Gastrocnemius medialis (tissue), 4 donors: ENCODE data around the gene SULT4A1. TPM values are rescaled to one million over a fixed set of nuclear protein-coding genes. Genes with fewer than 3 reads are reported as not detected.

ENCODE experiments used
- ATAC-seq, 2 donors: fragments of 150-250 bp; one replicate each; pipeline ENCODE4 v1.9.1; 2016
- DNase-seq, 2 donors: peaks; one replicate each; pipeline ENCODE4 v3.0.0-alpha.2; 2019
- H3K27ac ChIP-seq, 4 donors: fragments of 200-600 bp; sonication (generic); 1 replicate in 1 of 4; 2 replicates in 3 of 4; pipeline ENCODE4 v1.5.1; 2016 to 2018; ENCODE audit warnings: mild to moderate bottlenecking in 2 of 4, moderate library complexity in 1 of 4
- H3K27me3 ChIP-seq, 3 donors: fragments of 200-600 bp; sonication (generic) in 2 of 3; 1 replicate in 1 of 3; 2 replicates in 2 of 3; pipeline versions ENCODE4 v1.5.1 to v1.6.0; 2016 to 2019; ENCODE audit warnings: mild to moderate bottlenecking in 1 of 3, moderate library complexity in 1 of 3
- H3K36me3 ChIP-seq, 2 donors: fragments of 200-600 bp; sonication (generic) in 1 of 2; one replicate each; pipeline ENCODE4 v1.5.1; 2017 to 2018
- H3K4me1 ChIP-seq, 2 donors: fragments of 200-600 bp; sonication (generic) in 1 of 2; one replicate each; pipeline ENCODE4 v1.5.1; 2016 to 2017; ENCODE audit warnings: mild to moderate bottlenecking in 2 of 2
- H3K4me3 ChIP-seq, 4 donors: fragments of 200-600 bp; sonication (generic) in 3 of 4; 1 replicate in 1 of 4; 2 replicates in 3 of 4; pipeline ENCODE4 v1.5.1; 2016 to 2019; ENCODE audit warnings: mild to moderate bottlenecking in 2 of 4
- H3K9me3 ChIP-seq, 3 donors: fragments of 200-600 bp; sonication (generic) in 2 of 3; 1 replicate in 1 of 3; 2 replicates in 2 of 3; pipeline ENCODE4 v1.5.1; 2016 to 2019
- POLR2A ChIP-seq, 2 donors: fragments of 450-650 bp; IDR thresholded peaks; one replicate each; pipeline ENCODE4 v1.6.1; 2017; ENCODE audit warnings: antibody characterized with exemption in 2 of 2, mild to moderate bottlenecking in 2 of 2, moderate library complexity in 2 of 2
- in situ Hi-C, 4 donors: fragments of 200-750 bp; cut with MboI; loops; one replicate each; pipeline versions ENCODE4 v1.15.0 to v1.8.0; 2017; ENCODE audit warnings: low sequenced_read_pairs in 4 of 4
- intact Hi-C: fragments of 100-400 bp; cut with DNase I; formaldehyde crosslinking; loops from one replicate; pipeline ENCODE4 v1.15.1; 2023; ENCODE audit warnings: low total_unique reads
- total RNA-seq, 4 donors: library from RNA; depleted of rRNA; stranded (reverse); fragments of >200 nt; gene quantifications; one replicate each; pipeline versions ENCODE4 v1.1.0 to v1.2.3, GENCODE V29; 2016
- TF ChIP-seq, protein P1 (sequence below), 5 experiments: fragments of 450-650 bp in 3 of 5; fragments of 200-600 bp in 2 of 5; sonication (generic) in 2 of 5; IDR thresholded peaks in 4 of 5; conservative IDR thresholded peaks in 1 of 5; 1 replicate in 4 of 5; 2 replicates in 1 of 5; pipeline ENCODE4 v1.5.1; 2016 to 2019; ENCODE audit warnings: antibody characterized with exemption in 5 of 5, mild to moderate bottlenecking in 3 of 5, moderate library complexity in 3 of 5

The SULT4A1 gene
- total RNA-seq, 4 donors from 2014 or later, result not detected

DNA sequence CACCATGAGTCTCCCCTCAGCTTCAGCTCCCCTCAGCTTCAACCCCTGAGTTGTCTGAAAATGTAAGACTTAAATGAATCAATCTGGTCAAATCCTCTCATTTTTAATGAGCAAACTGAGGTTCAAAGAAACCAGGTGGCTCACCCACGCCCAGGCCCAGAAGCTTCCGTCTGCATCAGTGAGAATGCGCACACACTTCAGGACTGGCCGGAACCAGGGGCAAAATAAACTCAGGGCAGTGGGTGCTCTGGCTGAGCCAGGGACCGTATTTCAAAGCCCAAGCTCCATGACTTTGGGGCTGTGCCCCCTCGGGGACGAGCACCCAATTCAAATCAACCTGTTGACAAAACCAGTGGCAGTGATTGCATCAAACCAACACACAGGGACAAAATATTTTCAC, 3.1 kb downstream of the SULT4A1 start:
- Histone ChIP-seq H3K9me3 (no peaks in the 10 kb centered on the region), H3K27me3 (peaks cover 33 to 51% (median 41%) of the 10 kb centered on the region in 3 donors), H3K4me3 (no peak overlapping the region), H3K4me1 (no peaks in the 10 kb centered on the region), H3K27ac (no peak overlapping the region), H3K36me3 (no peaks in the 10 kb centered on the region)
- ATAC-seq, result no peak
- DNase-seq, result no peak
- no peak for TF ChIP-seq POLR2A (IDR thresholded peaks at IDR 0.05)
- in situ Hi-C loops (no loop called here), intact Hi-C loops (no loop called here)

DNA sequence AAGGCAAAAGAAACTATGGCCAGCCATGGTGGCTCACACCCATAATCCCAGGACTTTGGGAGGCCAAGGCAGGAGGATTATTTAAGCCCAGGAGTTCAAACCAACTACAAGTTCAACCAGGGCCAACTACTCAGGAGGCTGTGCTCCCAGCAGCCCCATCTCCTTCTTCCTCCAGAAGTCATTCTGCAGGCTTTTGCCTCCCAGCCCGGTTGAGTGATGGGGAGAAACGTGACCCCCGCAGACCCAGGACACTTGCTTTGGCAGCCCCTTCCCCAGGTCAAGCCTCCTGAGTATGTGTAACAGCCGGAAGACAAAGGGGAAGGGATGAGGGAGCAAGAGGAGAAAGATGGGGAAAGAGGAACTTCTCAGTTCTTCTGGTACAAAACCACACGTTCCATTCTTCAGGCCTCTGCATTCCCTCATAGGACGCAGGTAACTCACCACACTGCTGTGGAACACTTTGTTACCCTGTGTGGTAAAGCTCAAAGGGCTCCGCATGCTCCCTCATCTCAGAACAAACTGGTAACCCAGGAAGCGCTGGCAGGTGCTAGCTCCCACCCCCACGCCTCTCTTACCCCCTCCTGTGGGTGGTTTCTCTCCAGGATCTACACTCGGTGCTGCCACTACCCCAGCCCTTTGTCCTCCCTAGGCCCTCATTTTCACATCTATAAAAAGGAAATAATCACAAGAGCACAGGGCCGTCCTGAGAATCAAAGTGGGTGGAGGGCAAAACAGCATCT, 4.0 kb downstream of the SULT4A1 start:
- Histone ChIP-seq H3K27ac (no peak overlapping the region), H3K4me1 (no peaks in the 10 kb centered on the region), H3K27me3 (peaks cover 25 to 52% (median 32%) of the 10 kb centered on the region in 3 donors), H3K4me3 (no peak overlapping the region), H3K36me3 (no peaks in the 10 kb centered on the region), H3K9me3 (no peaks in the 10 kb centered on the region)
- in situ Hi-C loops, result no loop called here
- no peak for ATAC-seq
- peak in 1 of 2 donors; percentile 6 for DNase-seq
- TF ChIP-seq POLR2A (IDR thresholded peaks at IDR 0.05), result no peak
- TF ChIP-seq, protein P1, sequence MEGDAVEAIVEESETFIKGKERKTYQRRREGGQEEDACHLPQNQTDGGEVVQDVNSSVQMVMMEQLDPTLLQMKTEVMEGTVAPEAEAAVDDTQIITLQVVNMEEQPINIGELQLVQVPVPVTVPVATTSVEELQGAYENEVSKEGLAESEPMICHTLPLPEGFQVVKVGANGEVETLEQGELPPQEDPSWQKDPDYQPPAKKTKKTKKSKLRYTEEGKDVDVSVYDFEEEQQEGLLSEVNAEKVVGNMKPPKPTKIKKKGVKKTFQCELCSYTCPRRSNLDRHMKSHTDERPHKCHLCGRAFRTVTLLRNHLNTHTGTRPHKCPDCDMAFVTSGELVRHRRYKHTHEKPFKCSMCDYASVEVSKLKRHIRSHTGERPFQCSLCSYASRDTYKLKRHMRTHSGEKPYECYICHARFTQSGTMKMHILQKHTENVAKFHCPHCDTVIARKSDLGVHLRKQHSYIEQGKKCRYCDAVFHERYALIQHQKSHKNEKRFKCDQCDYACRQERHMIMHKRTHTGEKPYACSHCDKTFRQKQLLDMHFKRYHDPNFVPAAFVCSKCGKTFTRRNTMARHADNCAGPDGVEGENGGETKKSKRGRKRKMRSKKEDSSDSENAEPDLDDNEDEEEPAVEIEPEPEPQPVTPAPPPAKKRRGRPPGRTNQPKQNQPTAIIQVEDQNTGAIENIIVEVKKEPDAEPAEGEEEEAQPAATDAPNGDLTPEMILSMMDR (IDR thresholded peaks at IDR 0.05 in 4 of 5, conservative IDR thresholded peaks at IDR 0.05 in 1 of 5), result no peak
- intact Hi-C loops, result no loop called here

DNA sequence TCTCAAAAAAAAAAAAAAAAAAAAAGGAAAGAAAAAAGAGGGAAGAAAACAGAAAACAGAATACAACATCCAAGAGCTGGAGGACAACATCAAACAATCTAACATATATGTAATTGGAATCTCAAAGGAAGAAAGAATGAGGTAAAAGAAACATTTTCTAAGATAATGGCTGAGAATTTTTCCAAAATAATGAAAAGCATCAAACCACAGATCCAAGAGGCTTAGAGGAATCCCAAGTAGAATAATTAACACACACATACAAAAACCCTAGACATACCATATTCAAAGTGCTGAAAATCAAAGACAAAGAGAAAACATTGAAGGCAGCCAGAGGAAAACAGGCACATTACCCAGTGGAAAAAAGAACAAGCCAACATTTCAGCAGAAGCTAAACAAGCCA, 4.9 kb downstream of the SULT4A1 start:
- H3K9me3 ChIP-seq, result no peaks in the 10 kb centered on the region
- in situ Hi-C loops, result no loop called here
- H3K27me3 ChIP-seq, result peaks cover 16 to 51% (median 30%) of the 10 kb centered on the region in 3 donors
- intact Hi-C loops, result no loop called here
- no peaks in the 10 kb centered on the region for H3K36me3 ChIP-seq
- H3K4me1 ChIP-seq, result no peaks in the 10 kb centered on the region
- no peak overlapping the region for H3K4me3 ChIP-seq
- no peak for TF ChIP-seq POLR2A (IDR thresholded peaks at IDR 0.05)
- TF ChIP-seq, protein P1 (IDR thresholded peaks at IDR 0.05 in 4 of 5, conservative IDR thresholded peaks at IDR 0.05 in 1 of 5), result no peak
- no peak for ATAC-seq
- H3K27ac ChIP-seq, result no peak overlapping the region
- no peak for DNase-seq

GRCh38 chr22:43855431-43855830, 6.9 kb downstream of the SULT4A1 start:
- no peak for DNase-seq
- peaks cover 4 to 42% (median 24%) of the 10 kb centered on the region in 3 donors for H3K27me3 ChIP-seq
- ATAC-seq, result no peak
- TF ChIP-seq, protein P1 (IDR thresholded peaks at IDR 0.05 in 4 of 5, conservative IDR thresholded peaks at IDR 0.05 in 1 of 5), result no peak
- H3K4me1 ChIP-seq, result no peaks in the 10 kb centered on the region
- no peaks in the 10 kb centered on the region for H3K36me3 ChIP-seq
- no peak overlapping the region for H3K27ac ChIP-seq
- no peaks in the 10 kb centered on the region for H3K9me3 ChIP-seq
- no peak overlapping the region for H3K4me3 ChIP-seq
- in situ Hi-C loops, result no loop called here
- intact Hi-C loops, result no loop called here

DNA sequence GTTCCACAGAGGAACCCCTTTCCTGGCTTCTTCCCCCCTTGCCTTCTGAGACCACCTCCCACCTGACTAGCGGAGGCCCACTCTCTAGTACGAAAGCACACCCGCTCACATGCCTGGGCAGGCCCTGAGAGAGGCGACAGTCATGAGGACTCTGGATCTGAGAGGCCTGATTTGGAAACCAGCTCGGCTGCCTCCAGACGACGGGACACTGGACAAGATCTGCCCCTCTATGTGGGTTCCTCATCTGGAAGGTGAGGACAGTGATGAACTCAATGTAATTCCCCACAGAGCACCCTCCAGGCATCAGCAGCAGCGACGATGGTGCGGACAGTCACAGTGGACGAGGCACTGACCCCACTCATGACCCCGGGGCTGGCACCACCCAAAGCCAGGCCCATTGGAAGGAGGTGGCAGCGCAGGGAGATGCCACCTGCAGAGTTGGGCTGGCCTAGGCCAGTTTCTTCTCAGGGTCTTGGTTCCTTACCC, 7.5 kb downstream of the SULT4A1 start:
- TF ChIP-seq, protein P1 (IDR thresholded peaks at IDR 0.05 in 4 of 5, conservative IDR thresholded peaks at IDR 0.05 in 1 of 5), result no peak
- no peak for TF ChIP-seq POLR2A (IDR thresholded peaks at IDR 0.05)
- intact Hi-C loops (no loop called here), in situ Hi-C loops (no loop called here)
- peaks cover 4 to 37% (median 22%) of the 10 kb centered on the region in 3 donors for H3K27me3 ChIP-seq
- no peak overlapping the region for H3K4me3 ChIP-seq
- no peaks in the 10 kb centered on the region for H3K36me3 ChIP-seq
- no peaks in the 10 kb centered on the region for H3K4me1 ChIP-seq
- peak in 1 of 2 donors; percentile 1 for DNase-seq
- H3K27ac ChIP-seq, result no peak overlapping the region
- no peak for ATAC-seq
- no peaks in the 10 kb centered on the region for H3K9me3 ChIP-seq
